H9 (cell line): ENCODE data around the gene SEMA4D. TPM values are rescaled to one million over a fixed set of nuclear protein-coding genes. Genes with fewer than 3 reads are reported as not detected.

Source experiments
- DNase-seq: peaks from one replicate; pipeline ENCODE4 v3.0.0-alpha.2; 2017
- H2AFZ ChIP-seq: one replicate; pipeline ENCODE4 v1.6.1; 2013; ENCODE audit warnings: mild to moderate bottlenecking, low read length, control low read depth, moderate library complexity
- H2AK5ac ChIP-seq: 2 replicates; pipeline ENCODE4 v1.6.1; 2013; ENCODE audit warnings: low read length, control low read depth, mixed read lengths; ENCODE audit not compliant: insufficient read length
- H2BK120ac ChIP-seq: one replicate; pipeline ENCODE4 v1.6.1; 2013; ENCODE audit warnings: low read depth, mild to moderate bottlenecking, low read length, control low read depth, inconsistent platforms; ENCODE audit not compliant: poor library complexity, severe bottlenecking
- H2BK12ac ChIP-seq: 2 replicates; pipeline ENCODE4 v1.6.1; 2013; ENCODE audit warnings: low read length, control low read depth, mixed read lengths, low read depth; ENCODE audit not compliant: insufficient read length
- H2BK15ac ChIP-seq: 2 replicates; pipeline ENCODE4 v1.6.1; 2013; ENCODE audit warnings: low read depth, low read length, control low read depth
- H2BK20ac ChIP-seq: one replicate; pipeline ENCODE4 v1.6.1; 2013; ENCODE audit warnings: low read depth, mild to moderate bottlenecking, low read length, control low read depth, inconsistent platforms; ENCODE audit not compliant: poor library complexity, severe bottlenecking
- H2BK5ac ChIP-seq: 2 replicates; pipeline ENCODE4 v1.6.1; 2013; ENCODE audit warnings: low read length, control low read depth, mixed read lengths; ENCODE audit not compliant: insufficient read length
- H3K14ac ChIP-seq: 2 replicates; pipeline ENCODE4 v1.6.1; 2013; ENCODE audit warnings: low read length, control low read depth; ENCODE audit not compliant: insufficient read depth
- H3K18ac ChIP-seq: 2 replicates; pipeline ENCODE4 v1.6.1; 2013; ENCODE audit warnings: low read depth, mild to moderate bottlenecking, mixed read lengths, low read length, control low read depth; ENCODE audit not compliant: insufficient read length
- H3K23ac ChIP-seq: 2 replicates; pipeline ENCODE4 v1.6.1; 2013; ENCODE audit warnings: low read length, control low read depth, mixed read lengths, low read depth; ENCODE audit not compliant: insufficient read length
- H3K23me2 ChIP-seq: 2 replicates; pipeline ENCODE4 v1.6.1; 2013; ENCODE audit warnings: low read depth, mild to moderate bottlenecking, mixed read lengths, low read length, control low read depth; ENCODE audit not compliant: insufficient read length, poor library complexity, severe bottlenecking
- H3K27ac ChIP-seq: 2 replicates; pipeline ENCODE4 v1.5.1; 2013; ENCODE audit warnings: low read length, control low read depth, mixed read lengths, low read depth; ENCODE audit not compliant: insufficient read length
- H3K27me3 ChIP-seq: 2 replicates; pipeline ENCODE4 v1.6.1; 2013; ENCODE audit warnings: low read length, control low read depth, inconsistent platforms; ENCODE audit not compliant: insufficient read depth
- H3K4ac ChIP-seq: 2 replicates; pipeline ENCODE4 v1.6.1; 2013; ENCODE audit warnings: low read depth, mild to moderate bottlenecking, control low read depth, inconsistent platforms, low read length, moderate library complexity
- H3K4me1 ChIP-seq: 2 replicates; pipeline ENCODE4 v1.6.1; 2013; ENCODE audit warnings: low read length, control low read depth, inconsistent platforms; ENCODE audit not compliant: insufficient read depth
- H3K4me2 ChIP-seq: 2 replicates; pipeline ENCODE4 v1.6.1; 2013; ENCODE audit warnings: low read length, control low read depth, mixed read lengths; ENCODE audit not compliant: insufficient read length, insufficient read depth
- H3K56ac ChIP-seq: 2 replicates; pipeline ENCODE4 v1.6.1; 2013; ENCODE audit warnings: low read depth, mild to moderate bottlenecking, mixed read lengths, low read length, control low read depth; ENCODE audit not compliant: insufficient read length
- H3K79me1 ChIP-seq: 2 replicates; pipeline ENCODE4 v1.6.1; 2013; ENCODE audit warnings: low read depth, mild to moderate bottlenecking, moderate library complexity, low read length, control low read depth, inconsistent platforms; ENCODE audit not compliant: insufficient read depth, poor library complexity, severe bottlenecking
- H3K79me2 ChIP-seq: 2 replicates; pipeline ENCODE4 v1.6.1; 2013; ENCODE audit warnings: low read length, control low read depth, inconsistent platforms; ENCODE audit not compliant: insufficient read depth
- H3K9ac ChIP-seq: 2 replicates; pipeline ENCODE4 v1.6.1; 2013; ENCODE audit warnings: low read length, control low read depth, mixed read lengths; ENCODE audit not compliant: insufficient read length; ENCODE audit errors: extremely low read depth
- H3K9me3 ChIP-seq: one replicate; pipeline ENCODE4 v1.6.1; 2013; ENCODE audit warnings: low read depth, low read length, inconsistent platforms; ENCODE audit not compliant: control insufficient read depth
- H3T11ph ChIP-seq: one replicate; pipeline ENCODE4 v1.6.1; 2013; ENCODE audit warnings: mild to moderate bottlenecking, low read length, control low read depth, inconsistent platforms
- H4K20me1 ChIP-seq: one replicate; pipeline ENCODE4 v1.6.1; 2013; ENCODE audit not compliant: control insufficient read depth, insufficient read length, insufficient read depth
- H4K5ac ChIP-seq: 2 replicates; pipeline ENCODE4 v1.6.1; 2013; ENCODE audit warnings: low read depth, mild to moderate bottlenecking, mixed read lengths, low read length, control low read depth; ENCODE audit not compliant: insufficient read length
- H4K8ac ChIP-seq: replicated peaks from 2 replicates; pipeline ENCODE4 v1.6.1; 2013; ENCODE audit warnings: low read length, control low read depth, mixed read lengths, low read depth; ENCODE audit not compliant: insufficient read length
- H4K91ac ChIP-seq: 2 replicates; pipeline ENCODE4 v1.6.1; 2013; ENCODE audit warnings: low read depth, mild to moderate bottlenecking, moderate library complexity, mixed read lengths, low read length, control low read depth; ENCODE audit not compliant: insufficient read length
- H3K27ac Mint-ChIP-seq, 3 experiments: 2 replicates in 2 of 3; 3 replicates in 1 of 3; pipeline ENCODE4 v1.8.0; 2020 to 2021; ENCODE audit warnings: mixed read lengths in 3 of 3, mild to moderate bottlenecking in 1 of 3, moderate library complexity in 1 of 3
- H3K27me3 Mint-ChIP-seq: 2 replicates; pipeline ENCODE4 v1.8.0; 2021; ENCODE audit warnings: low read depth, mild to moderate bottlenecking, moderate library complexity, mixed read lengths
- H3K36me3 Mint-ChIP-seq, 3 experiments: 2 replicates in 2 of 3; 3 replicates in 1 of 3; pipeline ENCODE4 v1.8.0; 2020 to 2021; ENCODE audit warnings: low read depth in 3 of 3, mixed read lengths in 3 of 3; ENCODE audit not compliant: insufficient read depth in 1 of 3
- H3K4me1 Mint-ChIP-seq, 2 experiments: 2 replicates each; pipeline ENCODE4 v1.8.0; 2020; ENCODE audit warnings: mixed read lengths in 2 of 2
- H3K4me3 Mint-ChIP-seq, 2 experiments: 2 replicates in 1 of 2; 3 replicates in 1 of 2; pipeline ENCODE4 v1.8.0; 2020 to 2021; ENCODE audit warnings: mild to moderate bottlenecking in 2 of 2, mixed read lengths in 2 of 2, moderate library complexity in 1 of 2
- H3K9me3 Mint-ChIP-seq, 2 experiments: 2 replicates in 1 of 2; 3 replicates in 1 of 2; pipeline ENCODE4 v1.8.0; 2020; ENCODE audit warnings: mild to moderate bottlenecking in 2 of 2, mixed read lengths in 2 of 2, moderate library complexity in 1 of 2
- CTCF ChIP-seq: fragments of 200-600 bp; sonication (generic); conservative IDR thresholded peaks from 3 replicates; pipeline ENCODE4 v1.8.0; 2021; ENCODE audit warnings: antibody characterized with exemption, mild to moderate bottlenecking
- total RNA-seq: library from RNA; stranded (reverse); gene quantifications from 2 replicates; pipeline ENCODE4 v1.2.1, GENCODE V29; 2021

Gene SEMA4D
- total RNA-seq, 1 experiment from 2014 or later, result 47.2 TPM

DNA sequence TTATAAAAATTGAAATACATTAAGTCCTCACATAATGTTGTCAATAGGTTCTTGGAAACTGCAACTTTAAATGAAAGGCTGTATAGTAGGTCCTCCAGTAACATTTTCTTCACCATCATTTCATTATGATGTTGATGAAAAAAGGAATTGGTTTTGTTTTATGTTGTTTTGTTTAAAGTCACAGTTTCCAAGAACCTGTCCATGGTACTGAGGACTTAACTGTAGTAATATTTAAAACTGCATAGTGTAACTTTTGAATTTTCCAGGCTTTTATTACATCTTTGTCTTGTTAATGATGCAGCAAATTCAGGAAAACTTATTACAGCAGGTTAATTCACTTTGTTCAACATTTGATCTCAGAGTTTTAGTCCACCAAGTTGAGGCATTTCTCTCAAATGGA lies 168.0 kb downstream of the SEMA4D start:
- H3K27me3 ChIP-seq, result no peaks in the 10 kb centered on the region
- no peak overlapping the region for H2BK12ac ChIP-seq
- H3K4me3 Mint-ChIP-seq, result no peak overlapping the region
- no peak overlapping the region for H3K18ac ChIP-seq
- peaks cover 2% of the 10 kb centered on the region for H3K79me1 ChIP-seq
- H2BK5ac ChIP-seq, result no peak overlapping the region
- H3K9ac ChIP-seq, result no peak overlapping the region
- no peak overlapping the region for H4K8ac ChIP-seq
- H3K9me3 ChIP-seq, result no peaks in the 10 kb centered on the region
- no peak overlapping the region for H2BK20ac ChIP-seq
- no peak overlapping the region for H3K27ac Mint-ChIP-seq
- no peak overlapping the region for H3K23ac ChIP-seq
- no peaks in the 10 kb centered on the region for H3K27me3 Mint-ChIP-seq
- no peaks in the 10 kb centered on the region for H4K20me1 ChIP-seq
- no peak overlapping the region for H2AK5ac ChIP-seq
- no peaks in the 10 kb centered on the region for H3K4me1 Mint-ChIP-seq
- H3K4ac ChIP-seq, result no peak overlapping the region
- H3T11ph ChIP-seq, result no peak overlapping the region
- H3K9me3 Mint-ChIP-seq, result no peaks in the 10 kb centered on the region
- no peak overlapping the region for H3K14ac ChIP-seq
- no peak for TF ChIP-seq CTCF
- H3K4me1 ChIP-seq, result no peaks in the 10 kb centered on the region
- H3K27ac ChIP-seq, result no peak overlapping the region
- H3K79me2 ChIP-seq, result no peaks in the 10 kb centered on the region
- H2BK120ac ChIP-seq, result no peak overlapping the region
- no peak for DNase-seq
- H3K23me2 ChIP-seq, result no peaks in the 10 kb centered on the region
- no peak overlapping the region for H4K5ac ChIP-seq
- no peak overlapping the region for H2BK15ac ChIP-seq
- peaks cover 35 to 84% (median 70%) of the 10 kb centered on the region in 3 experiments; a peak in 6 of 7 replicates for H3K36me3 Mint-ChIP-seq
- H3K4me2 ChIP-seq, result no peak overlapping the region
- H2AFZ ChIP-seq, result no peak overlapping the region
- H3K56ac ChIP-seq, result no peak overlapping the region
- H4K91ac ChIP-seq, result no peak overlapping the region
